ENCODE results near the gene PSMA6. TPM values are rescaled to one million over a fixed set of nuclear protein-coding genes. Genes with fewer than 3 reads are reported as not detected.
"Not testable (repeated sequence)": the region's sequence is repeated elsewhere in the genome, so short reads cannot be mapped to it uniquely, and the experiment has no call there.

The PSMA6 gene
- total and polyA plus RNA-seq, 2 of the 13 experiments (the other 11 are each of a cell fraction or from before 2014, with no cell fraction given): 525 to 1,109 TPM

DNA sequence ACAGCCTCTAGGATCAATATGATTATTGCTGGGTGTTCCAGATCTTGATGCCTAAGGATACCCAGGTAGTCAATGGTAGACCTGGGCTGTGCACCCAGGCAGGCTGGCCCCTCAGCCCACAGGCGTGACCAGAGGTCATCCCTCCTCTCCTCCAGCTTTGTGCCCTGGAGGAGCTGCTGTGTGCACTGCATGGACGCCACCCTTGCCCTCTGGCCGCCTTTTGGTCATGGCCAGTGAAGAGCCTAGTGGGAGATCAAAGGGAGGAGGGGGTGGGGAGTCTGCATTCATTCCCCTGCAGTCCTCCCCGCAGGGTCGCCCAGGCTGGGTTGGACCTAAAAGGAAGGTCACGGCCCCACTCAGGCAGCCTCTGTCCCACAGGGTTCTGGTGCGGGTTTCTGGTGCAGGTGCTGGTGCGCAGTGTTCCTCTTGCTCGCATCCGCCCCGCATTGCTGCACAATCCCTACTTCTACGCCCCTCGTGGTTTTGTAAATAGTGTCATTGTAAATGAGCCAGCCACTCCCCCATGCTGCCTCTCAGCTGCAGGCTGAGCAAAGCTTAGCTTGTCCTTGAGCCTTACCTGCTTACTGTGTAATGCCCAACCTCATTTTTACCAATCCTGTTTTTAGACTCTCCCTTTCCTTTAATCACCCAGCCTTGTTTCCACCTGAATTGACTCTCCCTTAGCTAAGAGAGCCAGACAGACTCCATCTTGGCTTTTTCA is 55.3 kb downstream of the PSMA6 start (continued):
- peak; percentile 90 for TF ChIP-seq ZIK1 (CRISPR knock-in tag; IDR thresholded peaks at IDR 0.05; ENCODE audit: borderline replicate concordance, low read depth)
- peak; percentile 86 to 98 for TF ChIP-seq KLF16 (CRISPR knock-in tag; IDR thresholded peaks at IDR 0.05)
- TF ChIP-seq FOXO1 (CRISPR knock-in tag; IDR thresholded peaks at IDR 0.05): peak; percentile 95
- TF ChIP-seq ZNF773 (CRISPR knock-in tag; IDR thresholded peaks at IDR 0.05; ENCODE audit: borderline replicate concordance): no peak
- peak; percentile 84; the same call in 1 of the 2 replicates for TF ChIP-seq ZNF251 (CRISPR knock-in tag; IDR thresholded peaks at IDR 0.05)
- no peak; the same call in 1 of the 2 replicates for TF ChIP-seq ZNF367 (CRISPR knock-in tag; IDR thresholded peaks at IDR 0.05; ENCODE audit: borderline replicate concordance)
- TF ChIP-seq ZSCAN22 (CRISPR knock-in tag; IDR thresholded peaks at IDR 0.05): peak; percentile 82
- TF ChIP-seq TMF1 (CRISPR knock-in tag; IDR thresholded peaks at IDR 0.05; ENCODE audit: low read depth): peak; percentile 74; the same call in 1 of the 2 replicates
- TF ChIP-seq ZNF136 (CRISPR knock-in tag; IDR thresholded peaks at IDR 0.05; ENCODE audit: low read depth): peak; percentile 100
- peak; percentile 92 for TF ChIP-seq ZNF256 (CRISPR knock-in tag; conservative IDR thresholded peaks at IDR 0.05)

DNA sequence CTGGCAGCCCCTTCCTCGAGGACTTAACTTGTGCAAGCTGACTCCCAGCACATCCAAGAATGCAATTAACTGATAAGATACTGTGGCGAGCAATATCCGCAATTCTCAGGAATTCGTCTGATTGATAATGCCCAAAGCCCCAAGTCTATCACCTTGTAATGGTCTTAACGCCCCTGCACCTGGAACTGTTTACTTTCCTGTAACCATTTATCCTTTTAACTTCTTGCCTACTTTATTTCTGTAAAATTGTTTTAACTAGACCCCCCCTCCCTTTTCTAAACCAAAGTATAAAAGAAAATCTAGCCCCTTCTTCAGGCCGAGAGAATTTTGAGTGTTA is 55.8 kb downstream of the PSMA6 start:
- intact Hi-C loops (cut with micrococcal nuclease; ENCODE audit: unreplicated experiment); H3K9me3 ChIP-seq (ENCODE audit: low read length); H3K79me2 ChIP-seq (ENCODE audit: insufficient read depth, low read length); H3K36me3 ChIP-seq (replicated peaks in 1 of 2; ENCODE audit: control insufficient read depth in 1 of 2, insufficient read depth in 2 of 2, low read length in 2 of 2); H2AFZ ChIP-seq (ENCODE audit: low read length); BruUV-seq (replicated peaks); in situ Hi-C loops (cut with HindIII; ENCODE audit: extremely low pct_ligation_motif_present, low pct_unique_long_range_greater_than_20kb); DNase-seq (ENCODE audit: low spot score); H3K27me3 ChIP-seq (ENCODE audit: control insufficient read depth in 1 of 2, insufficient read depth in 2 of 2, low read length in 2 of 2); ATAC-seq; H4K20me1 ChIP-seq (ENCODE audit: insufficient read depth, low read length); FAIRE-seq; TF ChIP-seq NONO (CRISPR knock-in tag; conservative IDR thresholded peaks at IDR 0.05); SP1 (CRISPR knock-in tag; IDR thresholded peaks at IDR 0.05): not testable (repeated sequence)
- Histone ChIP-seq H3K4me3 (replicated peaks in 1 of 3; ENCODE audit: insufficient read depth in 1 of 3, low read depth in 2 of 3, low read length in 3 of 3) (peak overlapping the region in 2 of 3 experiments; percentile 52 to 69; a peak in 3 of 6 replicates), H3K9ac (ENCODE audit: insufficient read depth, low read depth, low read length) (peak overlapping the region; percentile 43), H3K4me2 (ENCODE audit: low read depth, low read length) (peak overlapping the region; percentile 76), H3K27ac (ENCODE audit: extremely low read length, insufficient read depth, low read length) (peak overlapping the region; percentile 72), H3K4me1 (ENCODE audit: insufficient read depth, low read length) (peaks cover 76% of the 10 kb centered on the region)
- WGBS (ENCODE audit: low lambda C conversion rate): 6% methylated on average over 6 of the region's 6 CpGs
- ChIA-PET POLR2A (interaction anchor here (0.7 to 4.0 kb wide), 21 partner anchors 8 to 478 kb away, joined by 3 to 127 read pairs (median 6); partner anchors contain the start of genes BRMS1L, FAM177A1, NFKBIA and PPP2R3C), CTCF (ENCODE audit: low intra/inter-chr PET ratio, low total read pairs) (interaction anchor here (1.4 kb wide), 1 partner anchor 37 kb away, joined by 4 read pairs; no protein-coding TSS in a partner anchor)
- TF ChIP-seq, protein P1, sequence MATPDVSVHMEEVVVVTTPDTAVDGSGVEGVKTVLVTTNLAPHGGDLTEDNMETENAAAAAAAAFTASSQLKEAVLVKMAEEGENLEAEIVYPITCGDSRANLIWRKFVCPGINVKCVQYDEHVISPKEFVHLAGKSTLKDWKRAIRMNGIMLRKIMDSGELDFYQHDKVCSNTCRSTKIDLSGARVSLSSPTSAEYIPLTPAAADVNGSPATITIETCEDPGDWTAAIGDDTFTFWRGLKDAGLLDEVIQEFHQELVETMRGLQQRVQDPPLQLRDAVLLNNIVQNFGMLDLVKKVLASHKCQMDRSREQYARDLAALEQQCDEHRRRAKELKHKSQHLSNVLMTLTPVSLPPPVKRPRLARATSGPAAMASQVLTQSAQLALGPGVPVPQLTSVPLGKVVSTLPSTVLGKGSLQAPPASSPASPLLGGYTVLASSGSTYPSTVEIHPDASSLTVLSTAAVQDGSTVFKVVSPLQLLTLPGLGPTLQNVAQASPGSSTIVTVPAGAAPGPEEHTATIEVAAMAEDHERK (CRISPR knock-in tag; IDR thresholded peaks at IDR 0.05; ENCODE audit: low read depth): 0 out of 2 replicates have a peak, but pooled peaks have one; percentile 29
- TF ChIP-seq ZNF501 (CRISPR knock-in tag; IDR thresholded peaks at IDR 0.05) (0 out of 2 replicates have a peak, but pooled peaks have one; percentile 12), MTF1 (CRISPR knock-in tag; IDR thresholded peaks at IDR 0.05) (0 out of 2 replicates have a peak, but pooled peaks have one; percentile 11), NCOA1 (CRISPR knock-in tag; IDR thresholded peaks at IDR 0.05) (0 out of 2 replicates have a peak, but pooled peaks have one; percentile 19), NONO (IDR thresholded peaks at IDR 0.05) (0 out of 2 replicates have a peak, but pooled peaks have one; percentile 19), ARNT (IDR thresholded peaks at IDR 0.05) (0 out of 2 replicates have a peak, but pooled peaks have one; percentile 51), RBAK (CRISPR knock-in tag; IDR thresholded peaks at IDR 0.05) (0 out of 2 replicates have a peak, but pooled peaks have one; percentile 3), ZNF282 (IDR thresholded peaks at IDR 0.05; ENCODE audit: partially characterized antibody) (peak; percentile 17), ZNF878 (CRISPR knock-in tag; IDR thresholded peaks at IDR 0.05) (peak; percentile 40), SP1 (IDR thresholded peaks at IDR 0.05) (0 out of 2 replicates have a peak, but pooled peaks have one; percentile 17)
- TF ChIP-seq, protein P2, sequence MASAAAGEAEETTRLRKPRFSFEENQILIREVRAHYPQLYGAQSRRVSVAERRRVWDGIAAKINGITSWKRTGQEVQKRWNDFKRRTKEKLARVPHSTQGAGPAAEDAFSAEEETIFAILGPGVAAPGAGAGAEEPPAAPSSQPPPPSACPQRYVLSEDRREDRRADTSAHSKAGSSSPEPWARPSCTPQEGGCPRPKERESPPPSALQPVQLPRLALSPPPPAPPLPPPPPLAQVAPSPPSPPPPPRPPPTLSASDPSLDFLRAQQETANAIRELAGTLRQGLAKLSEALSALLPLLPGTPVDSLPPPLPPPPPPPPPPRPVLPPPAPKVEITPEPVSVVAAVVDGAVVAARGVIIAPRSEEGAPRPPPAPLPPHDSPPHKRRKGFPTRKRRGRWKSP (CRISPR knock-in tag; IDR thresholded peaks at IDR 0.05): peak; percentile 8; the same call in 1 of the 2 replicates
